CD4-positive, alpha-beta T cell treated with Interleukin-12 subunit alpha and Interleukin-12 subunit beta, for 1 hour (primary cell): ENCODE measurements around the gene ADAT3.
"Not testable (repeated sequence)": the region's sequence is repeated elsewhere in the genome, so short reads cannot be mapped to it uniquely, and the experiment has no call there.

Experiments
- DNase-seq: peaks from one replicate; pipeline ENCODE4 v3.0.0-alpha.2; 2020

The ADAT3 gene

GRCh38 chr19:1884291-1884718 lies 20.9 kb upstream of the ADAT3 start:
- DNase-seq, result peak; percentile 69

GRCh38 chr19:1884719-1885334 lies 20.4 kb upstream of the ADAT3 start:
- DNase-seq, result no peak

GRCh38 chr19:1885398-1886119 lies 19.6 kb upstream of the ADAT3 start, which contains the start of gene ABHD17A:
Gene ABHD17A (minus strand): TSS chr19:1885496. CDS start chr19:1881566, 3,930 bp downstream.
- DNase-seq, result peak; percentile 95

- not testable (repeated sequence) for DNase-seq
These were observed 18.8 kb upstream of the ADAT3 start for GRCh38 chr19:1886360-1886759.

GRCh38 chr19:1888385-1888784 lies 16.8 kb upstream of the ADAT3 start:
- DNase-seq, result no peak

GRCh38 chr19:1889907-1890306 lies 15.3 kb upstream of the ADAT3 start:
- DNase-seq, result no peak

- no peak for DNase-seq
These were observed 11.4 kb upstream of the ADAT3 start for GRCh38 chr19:1893791-1894190.

- DNase-seq, result no peak
These were observed 8.7 kb upstream of the ADAT3 start for GRCh38 chr19:1896508-1896907.

GRCh38 chr19:1901940-1902404 lies 3.2 kb upstream of the ADAT3 start:
- peak; percentile 28 for DNase-seq

- no peak for DNase-seq
These were observed 2.3 kb upstream of the ADAT3 start for GRCh38 chr19:1902923-1903322.

- DNase-seq, result no peak
These were observed 414 bp upstream of the ADAT3 start for GRCh38 chr19:1904860-1905109.

- DNase-seq, result no peak
These were observed 720 bp downstream of the ADAT3 start for GRCh38 chr19:1905863-1906375.

- DNase-seq, result no peak
These were observed 1.9 kb downstream of the ADAT3 start for GRCh38 chr19:1906985-1907562.

- DNase-seq, result no peak
These were observed 2.6 kb downstream of the ADAT3 start for GRCh38 chr19:1907563-1908363.

GRCh38 chr19:1908364-1908678 lies 3.1 kb downstream of the ADAT3 start:
- DNase-seq, result no peak

- DNase-seq, result no peak
These were observed 4.5 kb downstream of the ADAT3 start for GRCh38 chr19:1909761-1910080.

- DNase-seq, result no peak
These were observed 5.0 kb downstream of the ADAT3 start for GRCh38 chr19:1910177-1910576.

GRCh38 chr19:1911098-1911497 lies 5.9 kb downstream of the ADAT3 start:
- no peak for DNase-seq

GRCh38 chr19:1911995-1912394 lies 6.8 kb downstream of the ADAT3 start:
- DNase-seq, result no peak

GRCh38 chr19:1912760-1913505 lies 7.7 kb downstream of the ADAT3 start:
- no peak for DNase-seq

- no peak for DNase-seq
These were observed 8.8 kb downstream of the ADAT3 start for GRCh38 chr19:1913781-1914577.

GRCh38 chr19:1914826-1915341 lies 9.7 kb downstream of the ADAT3 start:
- DNase-seq, result no peak
